ENCODE data around the gene PCNX4.

Gene PCNX4

DNA sequence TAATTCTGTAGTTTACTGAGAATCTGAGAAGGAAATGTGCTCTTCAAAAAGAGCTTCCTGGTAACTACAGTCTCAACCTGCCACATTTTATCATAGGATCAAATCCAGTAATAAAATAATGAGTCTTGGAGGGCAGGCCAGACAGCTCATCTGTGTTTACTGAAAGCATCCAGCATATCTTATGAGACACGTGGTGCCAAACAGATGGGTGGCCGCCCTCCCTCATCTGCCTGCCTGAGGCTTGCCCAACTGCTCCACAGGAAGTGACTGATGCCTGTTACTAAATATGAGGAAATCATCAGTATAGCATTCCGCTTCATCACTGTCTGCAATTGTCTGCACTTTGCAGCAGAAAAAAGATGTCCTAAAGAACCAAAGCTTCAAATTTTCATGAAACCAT is 60.0 kb downstream of the PCNX4 start:
- H3K4me2 ChIP-seq (ENCODE audit: low read length): peak overlapping the region; percentile 15
- peaks cover 28% of the 10 kb centered on the region for H3K4me1 ChIP-seq
- TF ChIP-seq CTCF (IDR thresholded peaks at IDR 0.05): no peak
- H3K9ac ChIP-seq: no peak overlapping the region
- peak overlapping the region; percentile 0 for H3K4me3 ChIP-seq (ENCODE audit: low read depth, low read length)
- no peak overlapping the region for H2AFZ ChIP-seq
- no peaks in the 10 kb centered on the region for H3K27me3 ChIP-seq (ENCODE audit: control insufficient read depth, insufficient read depth, low read length)
- H3K9me3 ChIP-seq (ENCODE audit: control insufficient read depth, low read length): no peaks in the 10 kb centered on the region
- H3K36me3 ChIP-seq (ENCODE audit: control insufficient read depth, insufficient read depth, low read length): no peaks in the 10 kb centered on the region
- H3K27ac ChIP-seq: peak overlapping the region; percentile 44
- peaks cover 9% of the 10 kb centered on the region for H3K79me2 ChIP-seq

DNA sequence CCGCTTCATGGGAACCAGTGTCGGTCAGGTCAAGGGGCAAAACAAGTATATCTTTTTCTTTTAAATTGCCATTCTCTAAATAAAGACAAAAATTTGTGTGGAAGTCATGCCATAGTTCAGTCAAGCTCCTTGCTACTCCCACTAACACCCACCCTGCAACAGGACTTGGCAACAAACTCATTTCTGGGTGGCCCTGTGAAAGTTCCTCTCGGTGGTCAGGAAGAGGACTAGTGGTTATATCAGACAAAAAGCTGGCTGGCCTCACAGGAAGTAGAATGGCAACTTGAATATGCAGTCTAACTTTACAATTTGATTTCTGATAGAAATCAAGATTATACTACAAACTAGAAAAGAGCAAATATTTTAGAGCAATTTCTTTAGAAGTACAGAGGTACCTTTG is 62.3 kb downstream of the PCNX4 start:
- no peak overlapping the region for H3K9ac ChIP-seq
- H3K36me3 ChIP-seq (ENCODE audit: control insufficient read depth, insufficient read depth, low read length): no peaks in the 10 kb centered on the region
- H3K9me3 ChIP-seq (ENCODE audit: control insufficient read depth, low read length): no peaks in the 10 kb centered on the region
- H2AFZ ChIP-seq: no peak overlapping the region
- H3K27me3 ChIP-seq (ENCODE audit: control insufficient read depth, insufficient read depth, low read length): no peaks in the 10 kb centered on the region
- H3K4me2 ChIP-seq (ENCODE audit: low read length): no peak overlapping the region
- no peak overlapping the region for H3K4me3 ChIP-seq (ENCODE audit: low read depth, low read length)
- no peak for TF ChIP-seq CTCF (IDR thresholded peaks at IDR 0.05)
- H3K79me2 ChIP-seq: peaks cover 18% of the 10 kb centered on the region
- peaks cover 33% of the 10 kb centered on the region for H3K4me1 ChIP-seq
- no peak overlapping the region for H3K27ac ChIP-seq

DNA sequence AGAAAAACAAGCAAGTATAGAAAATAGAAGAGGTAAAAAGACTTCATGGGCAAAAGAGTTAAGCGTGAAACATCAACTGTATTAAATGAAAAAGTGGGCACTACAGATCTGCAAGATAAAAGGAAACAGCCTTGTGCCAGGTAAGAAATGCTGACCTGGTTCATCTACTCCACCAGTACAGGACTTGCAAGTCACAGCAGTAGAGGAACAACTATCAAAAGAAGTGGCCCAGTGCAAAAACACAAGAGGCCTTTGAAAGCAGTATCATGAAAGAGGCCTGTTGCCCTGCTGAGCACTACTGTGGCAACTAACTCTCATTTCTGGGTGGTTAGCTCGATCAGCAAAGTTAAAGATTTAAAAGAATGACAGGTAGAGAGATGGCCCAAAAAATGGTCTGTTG is 62.9 kb downstream of the PCNX4 start:
- Histone ChIP-seq H3K4me3 (ENCODE audit: low read depth, low read length) (peak overlapping the region; percentile 25), H3K36me3 (ENCODE audit: control insufficient read depth, insufficient read depth, low read length) (no peaks in the 10 kb centered on the region)

GRCh38 chr14:60160422-60160821 is 68.7 kb downstream of the PCNX4 start:
- TF ChIP-seq CTCF (IDR thresholded peaks at IDR 0.05): no peak
- H3K27me3 ChIP-seq (ENCODE audit: control insufficient read depth, insufficient read depth, low read length): no peaks in the 10 kb centered on the region
- no peak overlapping the region for H3K27ac ChIP-seq
- H3K9me3 ChIP-seq (ENCODE audit: control insufficient read depth, low read length): no peaks in the 10 kb centered on the region
- H3K4me2 ChIP-seq (ENCODE audit: low read length): no peak overlapping the region
- H3K9ac ChIP-seq: no peak overlapping the region
- H3K4me3 ChIP-seq (ENCODE audit: low read depth, low read length): no peak overlapping the region
- H2AFZ ChIP-seq: no peak overlapping the region
- no peaks in the 10 kb centered on the region for H3K36me3 ChIP-seq (ENCODE audit: control insufficient read depth, insufficient read depth, low read length)
- peaks cover 15% of the 10 kb centered on the region for H3K79me2 ChIP-seq
- H3K4me1 ChIP-seq: peaks cover 30% of the 10 kb centered on the region

More for the DNA sequence above, 62.9 kb downstream of the PCNX4 start:
- no peak for TF ChIP-seq CTCF (IDR thresholded peaks at IDR 0.05)
- peak overlapping the region; percentile 1 for H3K27ac ChIP-seq
- no peaks in the 10 kb centered on the region for H3K9me3 ChIP-seq (ENCODE audit: control insufficient read depth, low read length)
- peaks cover 18% of the 10 kb centered on the region for H3K79me2 ChIP-seq
- no peaks in the 10 kb centered on the region for H3K27me3 ChIP-seq (ENCODE audit: control insufficient read depth, insufficient read depth, low read length)
- H3K4me2 ChIP-seq (ENCODE audit: low read length): peak overlapping the region; percentile 43
- H3K9ac ChIP-seq: no peak overlapping the region
- H3K4me1 ChIP-seq: peaks cover 38% of the 10 kb centered on the region
- no peak overlapping the region for H2AFZ ChIP-seq

Measured in parathyroid adenoma (tissue), 2 donors.